Measurements from ENCODE around the gene TSPAN4. TPM values are rescaled to one million over a fixed set of nuclear protein-coding genes. Genes with fewer than 3 reads are reported as not detected.

Gene TSPAN4
- total RNA-seq, 4 donors from 2014 or later, result 139 to 256 (median 221) TPM

- no peak for DNase-seq (ENCODE audit: low spot score in 2 of 2)
- Histone ChIP-seq H3K27ac (no peak overlapping the region), H3K4me1 (peaks cover 0 to 3% (median 0%) of the 10 kb centered on the region in 4 donors), H3K36me3 (peaks cover 0 to 74% (median 0%) of the 10 kb centered on the region in 3 donors), H3K4me3 (no peak overlapping the region), H3K27me3 (no peaks in the 10 kb centered on the region), H3K9me3 (no peaks in the 10 kb centered on the region)
- WGBS, 2 donors, result 77 to 87% methylated on average over 12 of the region's 13 CpGs
- TF ChIP-seq CTCF (IDR thresholded peaks at IDR 0.05) (no peak), EP300 (IDR thresholded peaks at IDR 0.05) (no peak)
Measured at GRCh38 chr11:893008-893654, 50.5 kb downstream of the TSPAN4 start.

GRCh38 chr11:894575-895201 lies 52.0 kb downstream of the TSPAN4 start:
- no peak overlapping the region for H3K4me3 ChIP-seq
- H3K27ac ChIP-seq, result no peak overlapping the region
- 82 to 87% methylated on average over 6 to 10 of the region's 12 CpGs for WGBS, 2 donors
- no peaks in the 10 kb centered on the region for H3K27me3 ChIP-seq
- H3K36me3 ChIP-seq, result peaks cover 0 to 74% (median 5%) of the 10 kb centered on the region in 3 donors
- no peak for DNase-seq (ENCODE audit: low spot score in 2 of 2)
- no peak for TF ChIP-seq EP300 (IDR thresholded peaks at IDR 0.05)
- TF ChIP-seq POLR2A (IDR thresholded peaks at IDR 0.05), result no peak
- no peak for TF ChIP-seq CTCF (IDR thresholded peaks at IDR 0.05)
- peaks cover 0 to 3% (median 0%) of the 10 kb centered on the region in 4 donors for H3K4me1 ChIP-seq
- H3K9me3 ChIP-seq, result no peaks in the 10 kb centered on the region

GRCh38 chr11:895331-896110 lies 52.9 kb downstream of the TSPAN4 start:
- WGBS, 2 donors, result 71 to 77% methylated on average over 14 to 15 of the region's 26 CpGs
- H3K4me1 ChIP-seq, result peaks cover 0 to 3% (median 0%) of the 10 kb centered on the region in 4 donors
- peaks cover 0 to 74% (median 13%) of the 10 kb centered on the region in 3 donors for H3K36me3 ChIP-seq
- H3K27me3 ChIP-seq, result no peaks in the 10 kb centered on the region
- TF ChIP-seq CTCF (IDR thresholded peaks at IDR 0.05) (no peak), EP300 (IDR thresholded peaks at IDR 0.05) (no peak), POLR2A (IDR thresholded peaks at IDR 0.05) (no peak)
- H3K4me3 ChIP-seq, result no peak overlapping the region
- no peak for DNase-seq (ENCODE audit: low spot score in 2 of 2)
- H3K9me3 ChIP-seq, result no peaks in the 10 kb centered on the region
- H3K27ac ChIP-seq, result no peak overlapping the region

GRCh38 chr11:897253-898142 lies 54.8 kb downstream of the TSPAN4 start:
- DNase-seq (ENCODE audit: low spot score in 2 of 2), result no peak
- peaks cover 0 to 81% (median 25%) of the 10 kb centered on the region in 3 donors for H3K36me3 ChIP-seq
- 75 to 87% methylated on average over 9 to 14 of the region's 17 CpGs for WGBS, 2 donors
- no peaks in the 10 kb centered on the region for H3K9me3 ChIP-seq
- H3K27me3 ChIP-seq, result no peaks in the 10 kb centered on the region
- no peak overlapping the region for H3K27ac ChIP-seq
- no peak overlapping the region for H3K4me3 ChIP-seq
- TF ChIP-seq EP300 (IDR thresholded peaks at IDR 0.05) (no peak), CTCF (IDR thresholded peaks at IDR 0.05) (no peak), POLR2A (IDR thresholded peaks at IDR 0.05) (no peak)
- peaks cover 0 to 3% (median 0%) of the 10 kb centered on the region in 4 donors for H3K4me1 ChIP-seq

Measured in tibial nerve (tissue), 4 donors.